Prostate gland (tissue), 2 donors: ENCODE measurements around the gene C16orf82. TPM values are rescaled to one million over a fixed set of nuclear protein-coding genes. Genes with fewer than 3 reads are reported as not detected.

Experiments
- DNase-seq: peaks from one replicate; pipeline ENCODE4 v3.0.0-alpha.2; 2019; ENCODE audit warnings: low spot score
- H3K27ac ChIP-seq, 2 donors: fragments of 200-600 bp; sonication (generic); 2 replicates each; pipeline ENCODE4 v1.5.1; 2017 to 2019
- H3K27me3 ChIP-seq: fragments of 200-600 bp; sonication (generic); replicated peaks from 2 replicates; pipeline ENCODE4 v1.5.1; 2019; ENCODE audit not compliant: insufficient read depth
- H3K36me3 ChIP-seq, 2 donors: fragments of 200-600 bp; sonication (generic); 1 replicate in 1 of 2; 2 replicates in 1 of 2; pipeline versions ENCODE4 v1.5.1 to v1.8.1; 2017 to 2019
- H3K4me1 ChIP-seq: fragments of 200-600 bp; sonication (generic); replicated peaks from 2 replicates; pipeline ENCODE4 v1.5.1; 2019
- H3K4me3 ChIP-seq, 2 donors: fragments of 200-600 bp; sonication (generic); 2 replicates each; pipeline ENCODE4 v1.5.1; 2017 to 2019
- H3K9me3 ChIP-seq: fragments of 200-600 bp; sonication (generic); 2 replicates; pipeline ENCODE4 v1.5.1; 2017
- CTCF ChIP-seq, 4 experiments: fragments of 200-600 bp in 2 of 4; fragments of 450-650 bp in 2 of 4; sonication (generic) in 2 of 4; IDR thresholded peaks; 1 replicate in 3 of 4; 2 replicates in 1 of 4; pipeline ENCODE4 v1.5.1; 2016 to 2019; ENCODE audit warnings: antibody characterized with exemption in 4 of 4, mild to moderate bottlenecking in 2 of 4, moderate library complexity in 2 of 4
- POLR2A ChIP-seq: fragments of 450-650 bp; IDR thresholded peaks from one replicate; pipeline ENCODE4 v1.6.1; 2016; ENCODE audit warnings: antibody characterized with exemption, mild to moderate bottlenecking
- POLR2AphosphoS5 ChIP-seq: sonication (generic); formaldehyde crosslinking; IDR thresholded peaks from one replicate; pipeline ENCODE4 v1.6.1; 2017; ENCODE audit warnings: antibody characterized with exemption
- WGBS: methylation state at CpG from one replicate; pipeline ENCODE4 v1.1.5; 2018; 5-methylcytosine and 5-hydroxymethylcytosine counted together
- intact Hi-C: fragments of 100-400 bp; cut with DNase I; formaldehyde crosslinking; loops from one replicate; pipeline ENCODE4 v1.14.2; 2022
- total RNA-seq, 2 donors: library from RNA; depleted of rRNA; stranded (reverse); fragments of >200 nt; gene quantifications; one replicate each; pipeline ENCODE4 v1.1.0, GENCODE V29; 2016

Gene C16orf82
- total RNA-seq, 2 donors from 2014 or later = 15.6 TPM; not detected in 1

GRCh38 chr16:27107185-27107592 lies 40.5 kb downstream of the C16orf82 start:
- no peak for TF ChIP-seq POLR2AphosphoS5
- TF ChIP-seq CTCF (IDR thresholded peaks at IDR 0.05) = no peak
- TF ChIP-seq POLR2A = no peak
- DNase-seq = no peak
- 56% methylated on average over 7 of the region's 7 CpGs for WGBS

GRCh38 chr16:27108051-27108770 lies 41.5 kb downstream of the C16orf82 start:
- no peak for DNase-seq
- Histone ChIP-seq H3K36me3 (no peaks in the 10 kb centered on the region), H3K4me1 (no peaks in the 10 kb centered on the region), H3K9me3 (no peaks in the 10 kb centered on the region), H3K27ac (no peak overlapping the region), H3K4me3 (no peak overlapping the region), H3K27me3 (no peaks in the 10 kb centered on the region)
- intact Hi-C loops = loop anchor here (5.0 kb wide), 1 partner anchor 1266 kb away; no protein-coding TSS in a partner anchor
- TF ChIP-seq CTCF (IDR thresholded peaks at IDR 0.05) = no peak
- no peak for TF ChIP-seq POLR2A
- no peak for TF ChIP-seq POLR2AphosphoS5
- 87% methylated on average over 13 of the region's 13 CpGs for WGBS

More at GRCh38 chr16:27107185-27107592, 40.5 kb downstream of the C16orf82 start:
- intact Hi-C loops = loop anchor here (5.0 kb wide), 1 partner anchor 1265 kb away; no protein-coding TSS in a partner anchor
- Histone ChIP-seq H3K27ac (no peak overlapping the region), H3K9me3 (no peaks in the 10 kb centered on the region), H3K27me3 (no peaks in the 10 kb centered on the region), H3K4me1 (no peaks in the 10 kb centered on the region), H3K4me3 (no peak overlapping the region), H3K36me3 (no peaks in the 10 kb centered on the region)

- H3K4me3 ChIP-seq = peak overlapping the region in 1 of 2 donors; percentile 22
- WGBS = 68% methylated on average over 17 of the region's 17 CpGs
- H3K4me1 ChIP-seq = no peaks in the 10 kb centered on the region
- H3K27ac ChIP-seq = no peak overlapping the region
- no peak for DNase-seq
- intact Hi-C loops = loop anchor here (5.0 kb wide), 1 partner anchor 1267 kb away; no protein-coding TSS in a partner anchor
- no peaks in the 10 kb centered on the region for H3K9me3 ChIP-seq
- no peaks in the 10 kb centered on the region for H3K27me3 ChIP-seq
- no peaks in the 10 kb centered on the region for H3K36me3 ChIP-seq
- TF ChIP-seq CTCF (IDR thresholded peaks at IDR 0.05) = no peak
- TF ChIP-seq POLR2AphosphoS5 = no peak
These were observed 42.3 kb downstream of the C16orf82 start for GRCh38 chr16:27108826-27109665.

DNA sequence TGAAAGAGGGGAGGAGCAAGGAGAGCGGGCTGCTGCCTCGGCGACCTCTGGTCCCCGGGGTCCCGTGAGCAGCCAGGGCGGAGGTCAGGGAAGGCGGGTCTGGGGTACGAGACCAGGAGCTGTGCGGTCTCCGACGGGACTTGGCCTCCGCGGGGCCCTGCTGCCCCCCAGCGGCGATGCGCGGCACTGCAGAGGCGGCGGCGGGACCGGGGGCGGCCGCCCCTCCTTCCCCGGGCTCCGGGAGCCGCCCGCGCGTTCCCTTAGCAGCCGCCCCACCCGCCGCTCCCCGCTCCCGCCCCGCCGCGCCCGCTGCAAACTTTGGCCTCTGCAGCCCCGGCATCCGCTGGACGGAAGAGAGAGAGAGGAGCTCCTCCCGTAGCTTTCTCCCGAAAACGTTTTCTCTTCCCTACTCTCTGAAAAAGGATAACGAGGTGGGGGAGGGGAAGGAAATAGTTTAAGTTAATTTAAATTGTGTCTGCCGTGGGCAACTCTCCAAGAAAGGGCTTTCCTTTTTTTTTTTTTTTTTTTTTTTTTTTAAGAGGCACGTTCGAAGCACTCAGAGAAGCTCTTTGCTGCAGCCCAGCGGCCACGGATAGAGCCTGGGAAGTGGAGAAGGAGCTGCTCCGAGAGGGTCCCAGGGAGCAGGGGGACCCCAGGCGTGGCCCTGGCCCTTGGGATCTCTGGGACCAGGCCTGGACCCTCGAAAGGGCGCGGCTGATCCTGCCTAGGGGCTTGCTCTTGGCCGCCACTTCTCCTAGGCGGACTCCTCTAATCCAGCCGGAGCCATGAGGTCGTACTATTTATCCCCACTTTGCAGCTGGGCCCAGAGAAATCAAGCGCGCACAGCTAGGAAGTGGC lies 43.2 kb downstream of the C16orf82 start:
- Histone ChIP-seq H3K36me3 (no peaks in the 10 kb centered on the region), H3K4me3 (peak overlapping the region; percentile 20 to 22)

More for the DNA sequence above, 43.2 kb downstream of the C16orf82 start:
- Histone ChIP-seq H3K9me3 (no peaks in the 10 kb centered on the region), H3K4me1 (no peaks in the 10 kb centered on the region), H3K27me3 (no peaks in the 10 kb centered on the region), H3K27ac (no peak overlapping the region)
- intact Hi-C loops = loop anchor here (5.0 kb wide), 1 partner anchor 1268 kb away; no protein-coding TSS in a partner anchor
- peak; percentile 22 for DNase-seq
- 5% methylated on average over 54 of the region's 61 CpGs for WGBS
- TF ChIP-seq POLR2AphosphoS5 (no peak), CTCF (IDR thresholded peaks at IDR 0.05) (peak; percentile 68 to 94 (median 77))
